Fibroblast of peridontal ligament (primary cell): ENCODE data around the gene RALGPS1.

ENCODE experiments used
- DNase-seq: peaks from one replicate; pipeline ENCODE4 v3.0.0-alpha.2; 2010; ENCODE audit errors: extremely low read depth

Gene RALGPS1

GRCh38 chr9:127053057-127053821 lies 138.7 kb downstream of the RALGPS1 start:
- no peak for DNase-seq

DNA sequence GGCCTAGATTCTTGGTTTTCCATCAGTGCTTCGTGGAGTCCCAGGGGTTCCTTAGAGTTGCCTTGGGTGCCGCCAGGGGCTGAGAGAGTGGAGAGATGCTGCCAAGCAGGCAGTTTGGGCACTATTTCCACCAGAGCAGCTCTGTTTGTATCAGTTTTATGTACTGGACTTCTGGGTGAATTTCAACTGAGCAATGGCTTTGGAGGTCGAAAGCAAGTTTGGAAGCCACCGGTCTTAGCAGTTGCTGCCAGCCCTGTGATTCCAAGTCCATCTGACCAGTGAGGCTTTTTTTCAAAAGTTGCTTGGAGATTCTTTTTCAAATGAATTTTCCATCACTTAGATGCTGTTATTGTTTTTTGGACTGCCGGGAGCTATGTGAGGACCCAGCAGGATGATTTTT lies 139.4 kb downstream of the RALGPS1 start:
- no peak for DNase-seq

GRCh38 chr9:127055745-127056402 lies 141.3 kb downstream of the RALGPS1 start:
- DNase-seq = no peak

GRCh38 chr9:127056446-127056845 lies 141.9 kb downstream of the RALGPS1 start:
- no peak for DNase-seq

DNA sequence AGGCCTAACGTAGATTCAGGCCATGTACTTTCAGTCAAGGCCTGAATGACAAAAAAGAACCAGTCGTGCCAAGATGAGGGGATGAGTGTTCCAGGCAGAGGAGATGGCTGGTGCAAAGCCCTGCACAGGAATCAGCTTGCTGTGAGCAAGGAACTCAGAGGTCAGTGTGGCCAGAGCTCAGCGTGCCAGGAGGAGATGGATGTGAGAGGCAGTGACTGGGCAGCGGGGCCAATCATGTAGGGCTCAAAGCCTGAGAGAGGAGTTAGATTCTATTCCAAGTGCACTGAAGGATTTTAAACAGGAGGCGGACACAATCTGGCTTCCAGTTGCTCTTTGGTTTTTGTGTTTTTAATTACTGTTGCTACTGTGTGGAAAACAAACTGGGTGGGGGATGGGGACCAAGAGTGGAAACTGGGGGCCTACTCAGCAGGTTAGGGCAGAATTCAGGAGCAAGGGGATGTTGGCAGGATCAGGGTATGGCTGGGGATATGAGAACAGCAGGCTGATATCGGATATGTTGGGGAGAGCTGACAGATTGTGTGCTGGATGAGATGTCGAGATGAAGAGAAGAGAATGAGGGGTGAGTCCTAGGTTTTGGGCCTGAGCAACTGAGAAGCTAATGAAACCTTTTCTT lies 143.5 kb downstream of the RALGPS1 start:
- no peak for DNase-seq

DNA sequence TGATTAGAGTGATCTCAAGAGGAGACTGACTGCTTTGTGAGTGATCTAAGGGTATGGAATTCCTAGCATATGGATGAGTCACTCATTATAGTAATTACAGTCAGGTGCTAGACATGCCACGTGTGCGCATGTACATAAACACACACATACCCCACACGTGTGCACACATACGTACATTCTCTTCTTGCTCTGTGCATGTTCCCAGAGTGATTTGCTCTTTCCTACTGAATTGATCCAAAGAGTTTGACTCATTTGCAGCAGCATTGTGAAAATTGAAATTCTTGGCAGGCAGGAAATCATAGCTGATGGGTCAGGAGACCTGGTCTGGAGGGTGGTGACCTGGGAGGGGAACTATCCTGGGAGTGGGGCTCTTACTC lies 144.1 kb downstream of the RALGPS1 start:
- peak; percentile 46 for DNase-seq

- DNase-seq = no peak
These were observed 144.4 kb downstream of the RALGPS1 start for GRCh38 chr9:127059030-127059429.

- DNase-seq = peak; percentile 21
These were observed 145.3 kb downstream of the RALGPS1 start for GRCh38 chr9:127059765-127060361.

- no peak for DNase-seq
These were observed 146.8 kb downstream of the RALGPS1 start for GRCh38 chr9:127061411-127061810.

- no peak for DNase-seq
These were observed 149.8 kb downstream of the RALGPS1 start for GRCh38 chr9:127064335-127064734.

DNA sequence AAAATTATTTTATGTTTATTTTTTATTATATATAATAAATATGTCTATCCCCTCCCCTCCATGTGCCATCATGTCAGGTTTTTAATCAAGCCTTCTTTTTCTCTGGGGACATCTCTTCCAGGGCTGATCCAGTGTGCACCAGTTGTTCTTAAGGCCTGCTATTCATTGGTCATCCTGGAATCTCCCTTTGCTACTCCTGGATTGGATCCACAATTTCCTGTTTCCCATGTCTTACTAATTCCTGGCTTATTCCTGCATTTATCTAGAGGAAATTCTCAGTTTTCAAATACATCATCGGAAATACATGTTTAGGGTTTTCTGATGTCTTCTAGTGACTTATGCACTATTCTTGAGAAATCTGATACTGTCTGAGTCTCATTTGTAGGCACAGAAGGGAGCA lies 151.0 kb downstream of the RALGPS1 start:
- DNase-seq = peak; percentile 71

GRCh38 chr9:127066060-127066850 lies 151.7 kb downstream of the RALGPS1 start:
- peak; percentile 13 for DNase-seq

DNA sequence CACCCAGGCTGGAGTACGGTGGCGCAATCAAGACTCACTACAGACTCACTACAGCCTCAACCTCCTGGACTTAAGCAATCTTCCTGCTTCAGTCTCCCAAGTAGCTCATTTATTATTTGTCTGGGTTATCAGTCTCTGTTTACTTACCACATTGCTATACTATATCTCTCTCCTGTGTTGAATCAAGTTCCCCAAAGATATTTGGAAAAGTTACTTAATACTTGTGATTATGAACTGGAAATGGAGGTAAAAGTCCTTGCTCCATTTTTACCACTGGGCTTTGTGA lies 152.2 kb downstream of the RALGPS1 start:
- peak; percentile 17 for DNase-seq

GRCh38 chr9:127067603-127068220 lies 153.1 kb downstream of the RALGPS1 start:
- DNase-seq = no peak

DNA sequence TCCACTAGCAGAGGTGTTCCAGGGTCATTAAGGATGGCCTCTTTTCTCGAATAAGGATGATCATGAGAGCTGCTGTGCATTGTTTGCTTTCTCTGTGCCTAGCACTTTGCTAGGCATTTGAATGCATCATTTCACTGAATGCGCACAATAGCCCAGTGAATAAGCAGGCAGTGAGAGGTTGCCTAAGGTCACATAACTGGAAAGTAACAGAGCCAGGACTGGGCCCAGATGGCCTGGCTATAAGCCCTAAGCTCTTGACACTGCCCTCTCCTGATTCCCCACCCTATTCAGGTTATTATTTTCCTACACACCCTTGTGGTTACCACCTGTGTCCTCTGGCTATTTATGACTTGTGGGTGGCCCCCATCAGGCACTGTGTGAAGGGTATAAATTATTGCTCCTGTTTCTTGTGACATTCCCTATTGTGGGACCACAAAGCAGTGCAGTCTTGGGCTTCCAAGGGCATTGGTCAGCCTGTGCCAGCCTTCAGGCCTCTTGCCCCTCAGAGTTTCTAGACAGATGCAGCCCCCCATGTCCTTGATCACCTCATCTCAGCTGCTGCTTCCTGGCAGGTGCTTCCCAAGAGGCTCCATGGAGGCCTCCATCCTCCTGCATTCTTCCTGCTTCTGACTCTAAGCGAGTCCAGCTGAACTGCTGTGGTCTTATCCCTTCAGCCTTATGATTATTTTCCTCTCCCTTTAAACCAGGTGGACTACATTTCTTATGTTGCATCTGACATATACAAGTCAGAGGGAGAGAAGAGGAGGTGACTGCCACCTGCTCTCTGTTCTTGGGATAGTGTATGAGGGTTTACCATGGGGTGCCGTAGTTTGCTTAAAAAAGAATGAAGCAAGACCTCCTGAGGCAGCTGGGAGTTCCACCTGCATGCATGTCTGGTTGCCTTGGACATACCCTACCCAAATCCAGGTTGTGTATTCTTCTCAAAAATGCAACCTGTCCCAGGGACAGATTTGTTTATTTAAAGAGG lies 160.3 kb downstream of the RALGPS1 start:
- DNase-seq = no peak

GRCh38 chr9:127075624-127076372 lies 161.2 kb downstream of the RALGPS1 start:
- no peak for DNase-seq

DNA sequence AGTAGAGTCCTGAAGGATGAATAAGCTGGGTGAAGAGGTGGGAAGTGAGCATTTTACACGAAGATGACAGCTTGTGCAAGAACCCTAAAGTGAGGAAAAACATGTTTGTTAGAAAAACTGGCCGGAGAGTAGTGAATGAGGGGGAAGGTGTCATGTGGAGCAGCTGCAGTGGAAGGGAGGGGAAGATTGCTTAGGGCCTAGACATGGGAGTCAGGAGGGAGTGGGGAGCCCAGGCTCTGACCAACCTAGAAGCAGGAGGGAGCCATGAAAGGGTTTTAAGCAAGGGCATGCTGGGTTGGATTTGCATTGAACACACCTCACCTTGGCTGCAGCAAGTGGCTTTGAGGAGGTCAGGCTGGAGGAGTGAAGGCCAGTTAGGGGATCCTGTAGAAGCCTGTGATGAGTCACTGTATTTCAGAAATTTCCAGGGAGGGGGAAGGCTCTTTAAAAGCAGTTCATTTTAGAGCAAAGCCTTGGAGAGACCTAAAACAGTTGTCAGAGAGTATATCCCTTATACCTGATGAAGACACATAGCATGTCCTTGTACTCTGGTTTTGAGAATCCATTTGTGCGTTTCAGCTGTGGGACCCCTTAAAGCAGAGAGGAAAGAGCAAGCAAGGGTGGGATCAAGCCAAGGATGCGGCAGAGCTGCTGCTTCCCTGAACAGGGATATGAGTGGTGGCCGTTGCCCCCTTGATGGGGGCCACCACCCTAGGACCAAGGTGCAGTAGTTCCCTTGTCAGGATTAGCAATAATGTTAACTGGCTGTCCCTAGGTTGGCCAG lies 162.5 kb downstream of the RALGPS1 start:
- DNase-seq = no peak

DNA sequence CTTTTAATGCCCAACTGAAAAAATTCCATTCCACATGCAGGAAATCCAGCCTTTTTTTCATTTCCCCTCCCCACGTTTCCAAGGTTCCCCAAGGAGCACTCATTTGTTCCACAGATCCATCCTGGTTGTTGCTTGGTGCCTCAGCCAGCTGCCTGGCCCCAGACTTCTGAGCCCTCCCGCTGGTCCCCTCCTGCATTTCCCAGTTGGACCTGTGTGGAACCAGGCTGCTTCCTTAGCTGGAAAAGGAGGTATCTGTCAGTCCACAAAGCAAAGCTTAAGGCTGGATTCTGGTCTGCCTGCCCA lies 163.0 kb downstream of the RALGPS1 start:
- no peak for DNase-seq

DNA sequence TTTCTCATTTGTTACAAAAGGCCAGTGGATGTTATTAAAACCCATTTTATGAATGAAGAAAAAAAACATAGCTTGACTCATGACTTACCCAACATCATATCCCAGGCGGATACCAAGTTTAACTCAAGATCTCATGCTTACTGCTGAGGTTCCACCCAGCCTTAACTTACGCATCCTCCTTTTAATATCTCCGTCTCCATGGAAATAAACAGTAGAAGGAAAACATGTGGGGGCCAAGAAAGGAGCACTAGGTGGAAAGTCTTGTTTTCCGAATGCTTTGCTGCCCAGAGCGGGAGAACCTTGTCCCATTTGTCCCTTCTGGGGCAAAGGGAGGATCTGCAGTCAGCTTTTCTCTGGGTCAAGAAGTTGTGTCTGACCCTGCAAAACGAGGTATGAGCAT lies 163.8 kb downstream of the RALGPS1 start:
- DNase-seq = no peak
